NCI-H1417 treated with DMSO at 0.1 percent for 48 hours (cell line): ENCODE data around the gene CWF19L1.
A peak's percentile ranks its signal among the peaks of the same experiment; 100 is the strongest.
"Not testable (repeated sequence)": the region's sequence is repeated elsewhere in the genome, so short reads cannot be mapped to it uniquely, and the experiment has no call there.

Source experiments
- DNase-seq: peaks from one replicate; lab custom pipeline; 2025; lab: John Stamatoyannopoulos, UW

The CWF19L1 gene

GRCh38 chr10:100267239-100268104, at the start of gene CWF19L1:
Gene CWF19L1, minus strand, starts transcription at chr10:100267638. Its CDS starts 45 bp downstream, at chr10:100267593.
- peak; percentile 38 for DNase-seq

GRCh38 chr10:100315615-100316014, 48.2 kb upstream of the CWF19L1 start:
- no peak for DNase-seq

GRCh38 chr10:100311298-100311697, 43.9 kb upstream of the CWF19L1 start:
- DNase-seq: no peak

- DNase-seq: no peak
These were observed 40.2 kb upstream of the CWF19L1 start for GRCh38 chr10:100307684-100308083.

- no peak for DNase-seq
These were observed 39.4 kb upstream of the CWF19L1 start for GRCh38 chr10:100306861-100307260.

- DNase-seq: no peak
These were observed 37.0 kb upstream of the CWF19L1 start for GRCh38 chr10:100304414-100304813.

GRCh38 chr10:100303724-100304319, 36.4 kb upstream of the CWF19L1 start:
- DNase-seq: no peak

GRCh38 chr10:100301123-100301522, 33.7 kb upstream of the CWF19L1 start:
- DNase-seq: not testable (repeated sequence)

- DNase-seq: no peak
These were observed 29.8 kb upstream of the CWF19L1 start for GRCh38 chr10:100297242-100297641.

GRCh38 chr10:100293066-100293465, 25.6 kb upstream of the CWF19L1 start:
- DNase-seq: no peak

GRCh38 chr10:100292300-100292699, 24.9 kb upstream of the CWF19L1 start:
- not testable (repeated sequence) for DNase-seq

- DNase-seq: no peak
These were observed 23.9 kb upstream of the CWF19L1 start for GRCh38 chr10:100291356-100291755.

- DNase-seq: no peak
These were observed 22.2 kb upstream of the CWF19L1 start for GRCh38 chr10:100289641-100290040.

GRCh38 chr10:100288196-100288595, 20.8 kb upstream of the CWF19L1 start:
- no peak for DNase-seq

GRCh38 chr10:100287756-100288155, 20.3 kb upstream of the CWF19L1 start:
- no peak for DNase-seq

GRCh38 chr10:100286051-100287033, 18.9 kb upstream of the CWF19L1 start, which contains the start of gene BLOC1S2:
Gene BLOC1S2, minus strand, starts transcription at chr10:100286680. Its CDS starts 21 bp downstream, at chr10:100286659.
- DNase-seq: no peak

- DNase-seq: not testable (repeated sequence)
These were observed 17.9 kb upstream of the CWF19L1 start for GRCh38 chr10:100285326-100285725.

GRCh38 chr10:100282907-100283306, 15.5 kb upstream of the CWF19L1 start:
- no peak for DNase-seq

GRCh38 chr10:100276971-100277370, 9.5 kb upstream of the CWF19L1 start:
- DNase-seq: not testable (repeated sequence)

- DNase-seq: no peak
These were observed 1.5 kb downstream of the CWF19L1 start for GRCh38 chr10:100265821-100266485.

GRCh38 chr10:100254191-100254590, 13.2 kb downstream of the CWF19L1 start:
- DNase-seq: no peak
